ENCODE measurements around the gene SLC6A9. TPM values are rescaled to one million over a fixed set of nuclear protein-coding genes. Genes with fewer than 3 reads are reported as not detected.

Gene SLC6A9
- total and polyA plus RNA-seq, 2 experiments from 2014 or later, result 14.4 to 20.0 TPM

DNA sequence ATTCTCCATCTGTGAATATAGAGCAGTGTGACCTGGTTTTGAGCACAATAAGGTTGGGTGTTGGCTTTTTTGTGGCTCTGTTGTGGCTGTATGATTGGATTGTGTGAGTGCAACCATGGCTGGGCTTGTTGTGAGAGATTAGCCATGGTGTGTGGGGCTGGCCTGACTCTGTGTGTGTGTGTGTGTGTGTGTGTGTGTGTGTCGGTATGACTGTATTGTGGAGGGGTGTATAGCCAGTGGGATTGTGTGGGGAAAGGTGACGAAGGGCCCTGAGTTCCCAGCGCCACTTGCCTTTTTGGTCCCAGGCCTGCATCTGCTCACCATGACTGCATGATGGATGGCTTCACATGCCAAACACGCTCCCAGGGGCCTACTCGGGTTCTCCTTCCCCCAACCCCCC lies 5.9 kb upstream of the SLC6A9 start:
- no peak for ATAC-seq
- Histone ChIP-seq H3K36me3 (ENCODE audit: insufficient read depth) (no peaks in the 10 kb centered on the region), H4K20me1 (replicated peaks; ENCODE audit: insufficient read depth) (no peaks in the 10 kb centered on the region), H3K27ac (ENCODE audit: low read depth) (no peak overlapping the region), H3K27me3 (ENCODE audit: insufficient read depth) (0 out of 2 replicates have a peak, but pooled peaks cover 3% of the 10 kb centered on the region), H3F3A (replicated peaks; ENCODE audit: low read depth) (peaks cover 7% of the 10 kb centered on the region; the same call in 1 of the 2 replicates), H3K9me2 (ENCODE audit: insufficient read depth) (no peaks in the 10 kb centered on the region), H3K4me2 (no peak overlapping the region), H3K79me2 (replicated peaks; ENCODE audit: insufficient read depth) (no peaks in the 10 kb centered on the region), H3K4me1 (ENCODE audit: insufficient read depth) (peaks cover 11% of the 10 kb centered on the region), H3K4me3 (no peak overlapping the region), H2AFZ (no peak overlapping the region)
- peaks cover 23% of the 10 kb centered on the region for H3K4me1 Mint-ChIP-seq
- no peaks in the 10 kb centered on the region for H3K9me3 Mint-ChIP-seq
- no peak overlapping the region for H3K27ac Mint-ChIP-seq
- DNase-seq (ENCODE audit: low spot score), result no peak
- H3K4me3 Mint-ChIP-seq, result no peak overlapping the region
- no peak for TF ChIP-seq ZNF331 (CRISPR knock-in tag; IDR thresholded peaks at IDR 0.05; ENCODE audit: low read depth)
- TF ChIP-seq, protein P1, sequence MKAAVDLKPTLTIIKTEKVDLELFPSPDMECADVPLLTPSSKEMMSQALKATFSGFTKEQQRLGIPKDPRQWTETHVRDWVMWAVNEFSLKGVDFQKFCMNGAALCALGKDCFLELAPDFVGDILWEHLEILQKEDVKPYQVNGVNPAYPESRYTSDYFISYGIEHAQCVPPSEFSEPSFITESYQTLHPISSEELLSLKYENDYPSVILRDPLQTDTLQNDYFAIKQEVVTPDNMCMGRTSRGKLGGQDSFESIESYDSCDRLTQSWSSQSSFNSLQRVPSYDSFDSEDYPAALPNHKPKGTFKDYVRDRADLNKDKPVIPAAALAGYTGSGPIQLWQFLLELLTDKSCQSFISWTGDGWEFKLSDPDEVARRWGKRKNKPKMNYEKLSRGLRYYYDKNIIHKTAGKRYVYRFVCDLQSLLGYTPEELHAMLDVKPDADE (IDR thresholded peaks at IDR 0.05), result no peak
- TF ChIP-seq, protein P2, sequence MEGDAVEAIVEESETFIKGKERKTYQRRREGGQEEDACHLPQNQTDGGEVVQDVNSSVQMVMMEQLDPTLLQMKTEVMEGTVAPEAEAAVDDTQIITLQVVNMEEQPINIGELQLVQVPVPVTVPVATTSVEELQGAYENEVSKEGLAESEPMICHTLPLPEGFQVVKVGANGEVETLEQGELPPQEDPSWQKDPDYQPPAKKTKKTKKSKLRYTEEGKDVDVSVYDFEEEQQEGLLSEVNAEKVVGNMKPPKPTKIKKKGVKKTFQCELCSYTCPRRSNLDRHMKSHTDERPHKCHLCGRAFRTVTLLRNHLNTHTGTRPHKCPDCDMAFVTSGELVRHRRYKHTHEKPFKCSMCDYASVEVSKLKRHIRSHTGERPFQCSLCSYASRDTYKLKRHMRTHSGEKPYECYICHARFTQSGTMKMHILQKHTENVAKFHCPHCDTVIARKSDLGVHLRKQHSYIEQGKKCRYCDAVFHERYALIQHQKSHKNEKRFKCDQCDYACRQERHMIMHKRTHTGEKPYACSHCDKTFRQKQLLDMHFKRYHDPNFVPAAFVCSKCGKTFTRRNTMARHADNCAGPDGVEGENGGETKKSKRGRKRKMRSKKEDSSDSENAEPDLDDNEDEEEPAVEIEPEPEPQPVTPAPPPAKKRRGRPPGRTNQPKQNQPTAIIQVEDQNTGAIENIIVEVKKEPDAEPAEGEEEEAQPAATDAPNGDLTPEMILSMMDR (conservative IDR thresholded peaks at IDR 0.05; ENCODE audit: low read depth in 2 of 2), result no peak
- TF ChIP-seq, protein P3, sequence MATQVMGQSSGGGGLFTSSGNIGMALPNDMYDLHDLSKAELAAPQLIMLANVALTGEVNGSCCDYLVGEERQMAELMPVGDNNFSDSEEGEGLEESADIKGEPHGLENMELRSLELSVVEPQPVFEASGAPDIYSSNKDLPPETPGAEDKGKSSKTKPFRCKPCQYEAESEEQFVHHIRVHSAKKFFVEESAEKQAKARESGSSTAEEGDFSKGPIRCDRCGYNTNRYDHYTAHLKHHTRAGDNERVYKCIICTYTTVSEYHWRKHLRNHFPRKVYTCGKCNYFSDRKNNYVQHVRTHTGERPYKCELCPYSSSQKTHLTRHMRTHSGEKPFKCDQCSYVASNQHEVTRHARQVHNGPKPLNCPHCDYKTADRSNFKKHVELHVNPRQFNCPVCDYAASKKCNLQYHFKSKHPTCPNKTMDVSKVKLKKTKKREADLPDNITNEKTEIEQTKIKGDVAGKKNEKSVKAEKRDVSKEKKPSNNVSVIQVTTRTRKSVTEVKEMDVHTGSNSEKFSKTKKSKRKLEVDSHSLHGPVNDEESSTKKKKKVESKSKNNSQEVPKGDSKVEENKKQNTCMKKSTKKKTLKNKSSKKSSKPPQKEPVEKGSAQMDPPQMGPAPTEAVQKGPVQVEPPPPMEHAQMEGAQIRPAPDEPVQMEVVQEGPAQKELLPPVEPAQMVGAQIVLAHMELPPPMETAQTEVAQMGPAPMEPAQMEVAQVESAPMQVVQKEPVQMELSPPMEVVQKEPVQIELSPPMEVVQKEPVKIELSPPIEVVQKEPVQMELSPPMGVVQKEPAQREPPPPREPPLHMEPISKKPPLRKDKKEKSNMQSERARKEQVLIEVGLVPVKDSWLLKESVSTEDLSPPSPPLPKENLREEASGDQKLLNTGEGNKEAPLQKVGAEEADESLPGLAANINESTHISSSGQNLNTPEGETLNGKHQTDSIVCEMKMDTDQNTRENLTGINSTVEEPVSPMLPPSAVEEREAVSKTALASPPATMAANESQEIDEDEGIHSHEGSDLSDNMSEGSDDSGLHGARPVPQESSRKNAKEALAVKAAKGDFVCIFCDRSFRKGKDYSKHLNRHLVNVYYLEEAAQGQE (IDR thresholded peaks at IDR 0.05; ENCODE audit: unreplicated experiment), result no peak
- TF ChIP-seq, protein P4, sequence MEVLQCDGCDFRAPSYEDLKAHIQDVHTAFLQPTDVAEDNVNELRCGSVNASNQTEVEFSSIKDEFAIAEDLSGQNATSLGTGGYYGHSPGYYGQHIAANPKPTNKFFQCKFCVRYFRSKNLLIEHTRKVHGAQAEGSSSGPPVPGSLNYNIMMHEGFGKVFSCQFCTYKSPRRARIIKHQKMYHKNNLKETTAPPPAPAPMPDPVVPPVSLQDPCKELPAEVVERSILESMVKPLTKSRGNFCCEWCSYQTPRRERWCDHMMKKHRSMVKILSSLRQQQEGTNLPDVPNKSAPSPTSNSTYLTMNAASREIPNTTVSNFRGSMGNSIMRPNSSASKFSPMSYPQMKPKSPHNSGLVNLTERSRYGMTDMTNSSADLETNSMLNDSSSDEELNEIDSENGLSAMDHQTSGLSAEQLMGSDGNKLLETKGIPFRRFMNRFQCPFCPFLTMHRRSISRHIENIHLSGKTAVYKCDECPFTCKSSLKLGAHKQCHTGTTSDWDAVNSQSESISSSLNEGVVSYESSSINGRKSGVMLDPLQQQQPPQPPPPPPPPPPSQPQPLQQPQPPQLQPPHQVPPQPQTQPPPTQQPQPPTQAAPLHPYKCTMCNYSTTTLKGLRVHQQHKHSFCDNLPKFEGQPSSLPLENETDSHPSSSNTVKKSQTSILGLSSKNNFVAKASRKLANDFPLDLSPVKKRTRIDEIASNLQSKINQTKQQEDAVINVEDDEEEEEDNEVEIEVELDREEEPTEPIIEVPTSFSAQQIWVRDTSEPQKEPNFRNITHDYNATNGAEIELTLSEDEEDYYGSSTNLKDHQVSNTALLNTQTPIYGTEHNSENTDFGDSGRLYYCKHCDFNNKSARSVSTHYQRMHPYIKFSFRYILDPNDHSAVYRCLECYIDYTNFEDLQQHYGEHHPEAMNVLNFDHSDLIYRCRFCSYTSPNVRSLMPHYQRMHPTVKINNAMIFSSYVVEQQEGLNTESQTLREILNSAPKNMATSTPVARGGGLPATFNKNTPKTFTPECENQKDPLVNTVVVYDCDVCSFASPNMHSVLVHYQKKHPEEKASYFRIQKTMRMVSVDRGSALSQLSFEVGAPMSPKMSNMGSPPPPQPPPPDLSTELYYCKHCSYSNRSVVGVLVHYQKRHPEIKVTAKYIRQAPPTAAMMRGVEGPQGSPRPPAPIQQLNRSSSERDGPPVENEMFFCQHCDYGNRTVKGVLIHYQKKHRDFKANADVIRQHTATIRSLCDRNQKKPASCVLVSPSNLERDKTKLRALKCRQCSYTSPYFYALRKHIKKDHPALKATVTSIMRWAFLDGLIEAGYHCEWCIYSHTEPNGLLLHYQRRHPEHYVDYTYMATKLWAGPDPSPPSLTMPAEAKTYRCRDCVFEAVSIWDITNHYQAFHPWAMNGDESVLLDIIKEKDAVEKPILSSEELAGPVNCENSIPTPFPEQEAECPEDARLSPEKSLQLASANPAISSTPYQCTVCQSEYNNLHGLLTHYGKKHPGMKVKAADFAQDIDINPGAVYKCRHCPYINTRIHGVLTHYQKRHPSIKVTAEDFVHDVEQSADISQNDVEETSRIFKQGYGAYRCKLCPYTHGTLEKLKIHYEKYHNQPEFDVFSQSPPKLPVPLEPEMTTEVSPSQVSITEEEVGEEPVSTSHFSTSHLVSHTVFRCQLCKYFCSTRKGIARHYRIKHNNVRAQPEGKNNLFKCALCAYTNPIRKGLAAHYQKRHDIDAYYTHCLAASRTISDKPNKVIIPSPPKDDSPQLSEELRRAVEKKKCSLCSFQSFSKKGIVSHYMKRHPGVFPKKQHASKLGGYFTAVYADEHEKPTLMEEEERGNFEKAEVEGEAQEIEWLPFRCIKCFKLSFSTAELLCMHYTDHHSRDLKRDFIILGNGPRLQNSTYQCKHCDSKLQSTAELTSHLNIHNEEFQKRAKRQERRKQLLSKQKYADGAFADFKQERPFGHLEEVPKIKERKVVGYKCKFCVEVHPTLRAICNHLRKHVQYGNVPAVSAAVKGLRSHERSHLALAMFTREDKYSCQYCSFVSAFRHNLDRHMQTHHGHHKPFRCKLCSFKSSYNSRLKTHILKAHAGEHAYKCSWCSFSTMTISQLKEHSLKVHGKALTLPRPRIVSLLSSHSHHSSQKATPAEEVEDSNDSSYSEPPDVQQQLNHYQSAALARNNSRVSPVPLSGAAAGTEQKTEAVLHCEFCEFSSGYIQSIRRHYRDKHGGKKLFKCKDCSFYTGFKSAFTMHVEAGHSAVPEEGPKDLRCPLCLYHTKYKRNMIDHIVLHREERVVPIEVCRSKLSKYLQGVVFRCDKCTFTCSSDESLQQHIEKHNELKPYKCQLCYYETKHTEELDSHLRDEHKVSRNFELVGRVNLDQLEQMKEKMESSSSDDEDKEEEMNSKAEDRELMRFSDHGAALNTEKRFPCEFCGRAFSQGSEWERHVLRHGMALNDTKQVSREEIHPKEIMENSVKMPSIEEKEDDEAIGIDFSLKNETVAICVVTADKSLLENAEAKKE (CRISPR knock-in tag; IDR thresholded peaks at IDR 0.05), result no peak
- TF ChIP-seq EZH2phosphoT487 (IDR thresholded peaks at IDR 0.05; ENCODE audit: unreplicated experiment), result no peak
- no peak for TF ChIP-seq CREB1 (CRISPR knock-in tag; IDR thresholded peaks at IDR 0.05; ENCODE audit: low read depth)
- no peak for TF ChIP-seq EZH2 (IDR thresholded peaks at IDR 0.05; ENCODE audit: low read depth, unreplicated experiment)
- TF ChIP-seq POLR2AphosphoS5 (IDR thresholded peaks at IDR 0.05; ENCODE audit: low read depth), result no peak
- TF ChIP-seq STAT1 (IDR thresholded peaks at IDR 0.05; ENCODE audit: unreplicated experiment), result no peak
- no peak for TF ChIP-seq JUNB (IDR thresholded peaks at IDR 0.05; ENCODE audit: unreplicated experiment)
- no peak for TF ChIP-seq NANOG (IDR thresholded peaks at IDR 0.05; ENCODE audit: borderline replicate concordance)
- no peak for TF ChIP-seq ZNF114 (CRISPR knock-in tag; IDR thresholded peaks at IDR 0.05)
- H3K27me3 Mint-ChIP-seq (ENCODE audit: insufficient read depth, low read depth, poor library complexity), result no peaks in the 10 kb centered on the region
- H3K36me3 Mint-ChIP-seq (ENCODE audit: low read depth), result no peaks in the 10 kb centered on the region

Data from GM23338 (cell line).